GM06990 (cell line): ENCODE data around the gene DMD.

Experiments
- DNase-seq: peaks from one replicate; pipeline ENCODE4 v3.0.0-alpha.2; 2011; ENCODE audit not compliant: insufficient read length; ENCODE audit errors: extremely low read depth
- H3K27me3 ChIP-seq: replicated peaks from 2 replicates; pipeline ENCODE4 v1.6.0; 2011; ENCODE audit warnings: low read length; ENCODE audit not compliant: control insufficient read depth, insufficient read depth
- H3K36me3 ChIP-seq: 2 replicates; pipeline ENCODE4 v1.5.1; 2011; ENCODE audit warnings: low read length; ENCODE audit not compliant: control insufficient read depth, insufficient read depth
- H3K4me3 ChIP-seq: replicated peaks from 2 replicates; pipeline ENCODE4 v1.5.1; 2011; ENCODE audit warnings: low read depth, mild to moderate bottlenecking, control low read depth, low read length
- CTCF ChIP-seq: IDR thresholded peaks from 2 replicates; pipeline ENCODE4 v1.5.1; 2011; ENCODE audit warnings: low read length, control low read depth, mild to moderate bottlenecking, inconsistent platforms; ENCODE audit not compliant: insufficient read depth, poor library complexity, severe bottlenecking

The DMD gene

GRCh38 chrX:31268359-31268758, 1943.0 kb downstream of the DMD start:
- H3K27me3 ChIP-seq, result no peaks in the 10 kb centered on the region
- no peak overlapping the region for H3K4me3 ChIP-seq
- TF ChIP-seq CTCF, result no peak
- no peak for DNase-seq
- no peaks in the 10 kb centered on the region for H3K36me3 ChIP-seq

DNA sequence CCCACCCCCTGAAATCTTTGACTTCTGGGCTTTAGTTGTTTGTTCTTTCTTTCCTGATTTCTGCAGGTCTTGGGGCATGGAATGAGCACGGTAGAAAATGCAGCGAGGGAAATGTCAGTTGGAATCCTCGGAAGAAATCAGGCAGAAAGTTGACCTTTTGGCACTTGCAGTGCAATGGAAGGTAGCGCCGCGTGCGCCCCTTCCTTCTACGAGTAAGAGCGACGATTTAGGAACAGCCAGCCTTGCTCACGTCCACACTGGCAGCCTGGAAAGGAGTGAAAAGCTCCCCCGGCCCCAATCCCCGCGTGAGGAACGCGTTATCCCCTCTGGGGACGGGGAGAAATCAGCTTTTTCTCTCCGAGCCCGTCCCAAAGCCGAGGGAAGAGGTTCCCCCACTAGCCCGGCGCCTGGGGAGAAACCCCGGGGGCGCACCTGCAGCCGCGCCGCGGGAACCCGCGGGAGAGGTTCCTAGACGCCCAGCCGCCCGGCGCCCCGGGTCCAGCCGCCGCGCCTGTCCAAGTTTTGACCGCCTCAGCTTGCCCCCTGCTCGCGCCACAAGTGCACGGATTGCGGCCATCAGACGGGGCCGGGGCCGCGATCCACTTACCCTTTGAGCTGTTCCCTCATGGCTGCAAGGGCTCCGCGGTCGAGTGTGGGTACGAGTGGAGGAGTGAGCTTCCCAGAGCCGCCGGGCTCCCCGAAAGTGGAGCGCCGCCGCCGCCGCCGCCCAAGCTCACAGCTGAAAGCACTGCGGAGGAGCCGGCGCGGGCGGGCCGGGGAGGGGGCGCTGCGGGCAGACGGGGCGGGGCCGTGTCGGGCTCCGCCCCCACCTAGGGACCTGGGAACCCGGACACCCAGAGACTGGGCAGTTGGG, 1944.9 kb downstream of the DMD start:
- no peaks in the 10 kb centered on the region for H3K27me3 ChIP-seq
- no peak for TF ChIP-seq CTCF
- no peaks in the 10 kb centered on the region for H3K36me3 ChIP-seq
- peak; percentile 71 for DNase-seq
- peak overlapping the region; percentile 64 for H3K4me3 ChIP-seq

DNA sequence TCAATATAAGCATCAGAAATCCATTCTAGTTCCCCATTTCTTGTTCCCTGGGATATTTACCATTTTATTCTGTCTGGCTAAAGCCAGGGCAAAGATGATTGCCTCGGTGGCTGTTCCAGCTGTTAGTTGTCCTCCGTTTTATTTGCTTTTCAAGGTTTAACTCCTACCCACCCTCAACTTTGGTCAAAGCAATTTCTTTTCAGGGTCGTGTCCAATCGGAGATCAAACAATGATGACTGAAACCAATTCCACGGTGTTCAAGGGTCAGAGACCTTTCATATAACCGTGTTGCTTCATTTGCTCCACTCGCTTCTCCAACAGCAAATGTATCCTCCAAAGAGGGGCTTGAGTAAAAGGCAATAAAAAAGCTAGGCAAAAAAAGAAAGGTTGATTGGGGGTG, 1946.0 kb downstream of the DMD start:
- DNase-seq, result no peak
- Histone ChIP-seq H3K27me3 (no peaks in the 10 kb centered on the region), H3K36me3 (no peaks in the 10 kb centered on the region), H3K4me3 (no peak overlapping the region; the same call in 1 of the 2 replicates)
- no peak for TF ChIP-seq CTCF

- TF ChIP-seq CTCF, result no peak
- Histone ChIP-seq H3K4me3 (no peak overlapping the region), H3K36me3 (no peaks in the 10 kb centered on the region), H3K27me3 (no peaks in the 10 kb centered on the region)
- no peak for DNase-seq
These were observed 1951.0 kb downstream of the DMD start for GRCh38 chrX:31260351-31260750.

DNA sequence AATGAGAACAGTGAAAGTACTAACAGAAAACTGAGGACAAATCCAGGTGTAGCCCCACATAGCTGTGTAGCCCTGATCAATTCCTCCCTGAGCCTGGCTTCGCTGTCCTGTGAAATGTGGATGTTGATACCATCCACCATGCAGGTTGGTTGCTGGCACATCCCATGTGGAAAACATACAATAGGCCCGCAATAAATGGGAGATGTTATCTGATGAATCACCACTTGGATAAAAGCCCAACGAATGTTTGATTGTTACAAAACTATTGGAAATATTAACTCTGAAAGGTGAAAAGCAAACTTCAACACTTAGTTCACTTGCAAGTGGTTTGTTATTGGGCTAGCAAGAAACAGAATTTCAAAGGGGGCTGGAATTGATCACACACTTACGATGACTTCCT, 1953.2 kb downstream of the DMD start:
- H3K36me3 ChIP-seq, result no peaks in the 10 kb centered on the region
- no peak for DNase-seq
- no peak overlapping the region for H3K4me3 ChIP-seq
- TF ChIP-seq CTCF, result no peak
- H3K27me3 ChIP-seq, result no peaks in the 10 kb centered on the region
